NCI-H748 (cell line): ENCODE measurements around the gene AKAP8.
"Not testable (repeated sequence)": the region's sequence is repeated elsewhere in the genome, so short reads cannot be mapped to it uniquely, and the experiment has no call there.

Source experiments
- DNase-seq: peaks from one replicate; lab custom pipeline; 2025; ENCODE audit not compliant: unreplicated experiment; lab: John Stamatoyannopoulos, UW

Gene AKAP8

GRCh38 chr19:15404097-15404779, 24.7 kb upstream of the AKAP8 start:
- no peak for DNase-seq

DNA sequence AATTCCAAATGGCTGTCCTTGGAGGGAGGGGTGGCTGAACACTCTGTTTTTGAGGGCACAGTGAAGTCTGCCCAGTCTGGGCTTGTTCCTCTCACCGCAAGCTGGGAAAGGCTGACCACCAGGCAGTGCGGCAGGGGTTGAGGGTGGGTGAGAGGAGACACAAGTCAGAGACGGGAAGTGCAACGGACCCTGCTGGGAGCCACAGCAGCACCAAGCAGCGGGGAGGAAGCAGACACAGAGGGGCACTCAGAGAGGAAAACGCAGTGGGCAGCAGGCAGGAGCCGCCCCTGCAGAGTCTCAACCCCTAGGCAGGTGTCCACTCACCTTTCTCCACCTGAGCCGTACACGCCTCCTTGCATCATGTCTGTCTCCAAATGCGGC, 23.6 kb upstream of the AKAP8 start:
- DNase-seq = no peak

DNA sequence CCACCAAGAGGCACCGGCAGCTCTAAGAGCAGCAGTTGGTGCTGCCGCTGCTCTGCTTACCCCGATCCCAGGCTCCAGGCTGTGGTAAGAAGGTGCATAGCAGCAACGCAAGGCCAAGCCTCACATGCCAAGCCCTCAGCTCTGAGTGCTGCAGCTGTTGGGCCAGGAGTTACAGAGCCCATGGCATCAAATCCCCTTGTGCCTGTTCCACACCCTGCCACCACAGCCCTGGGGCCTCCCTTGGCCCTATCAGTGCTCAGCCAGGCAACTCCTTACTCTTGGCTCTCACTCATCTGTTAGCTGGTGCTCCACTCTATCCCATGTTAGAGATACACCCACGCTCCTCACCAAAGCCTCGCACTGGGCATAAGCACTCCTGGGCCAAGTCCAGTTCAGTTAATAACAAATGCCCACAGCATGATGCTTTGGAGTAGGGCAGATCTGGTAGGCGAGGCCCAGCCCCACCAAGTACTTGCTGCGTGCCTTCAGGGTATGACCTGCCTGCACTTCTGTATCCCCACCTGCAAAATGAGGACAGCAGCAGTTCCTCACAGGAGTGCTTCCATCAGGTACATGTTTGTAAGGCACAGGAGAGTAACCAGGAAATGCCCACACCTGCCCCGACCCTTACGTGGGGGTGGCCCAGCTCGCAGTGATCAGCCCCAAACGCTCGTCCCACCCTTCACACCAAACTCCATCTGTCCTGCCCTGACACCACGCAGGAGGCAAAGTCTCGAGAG, 23.0 kb upstream of the AKAP8 start:
- DNase-seq = no peak

- DNase-seq = no peak
These were observed 21.8 kb upstream of the AKAP8 start for GRCh38 chr19:15401397-15401710.

- DNase-seq = no peak
These were observed 21.2 kb upstream of the AKAP8 start for GRCh38 chr19:15400521-15401396.

GRCh38 chr19:15399635-15400034, 20.0 kb upstream of the AKAP8 start:
- no peak for DNase-seq

DNA sequence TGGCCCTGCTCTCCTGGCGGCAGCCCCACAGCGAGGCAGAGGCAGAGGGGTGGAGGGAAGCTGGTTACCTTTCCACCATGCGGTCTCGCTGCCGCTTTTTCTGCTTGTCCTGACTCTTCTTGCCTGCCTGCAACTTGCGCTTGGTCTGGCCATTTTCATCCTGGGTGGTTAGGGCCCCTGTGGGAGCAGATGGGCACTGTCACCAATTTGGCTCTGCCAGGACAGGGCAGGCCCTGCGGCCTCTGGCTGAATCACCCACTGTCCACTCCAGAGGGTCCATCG, 19.6 kb upstream of the AKAP8 start:
- no peak for DNase-seq

DNA sequence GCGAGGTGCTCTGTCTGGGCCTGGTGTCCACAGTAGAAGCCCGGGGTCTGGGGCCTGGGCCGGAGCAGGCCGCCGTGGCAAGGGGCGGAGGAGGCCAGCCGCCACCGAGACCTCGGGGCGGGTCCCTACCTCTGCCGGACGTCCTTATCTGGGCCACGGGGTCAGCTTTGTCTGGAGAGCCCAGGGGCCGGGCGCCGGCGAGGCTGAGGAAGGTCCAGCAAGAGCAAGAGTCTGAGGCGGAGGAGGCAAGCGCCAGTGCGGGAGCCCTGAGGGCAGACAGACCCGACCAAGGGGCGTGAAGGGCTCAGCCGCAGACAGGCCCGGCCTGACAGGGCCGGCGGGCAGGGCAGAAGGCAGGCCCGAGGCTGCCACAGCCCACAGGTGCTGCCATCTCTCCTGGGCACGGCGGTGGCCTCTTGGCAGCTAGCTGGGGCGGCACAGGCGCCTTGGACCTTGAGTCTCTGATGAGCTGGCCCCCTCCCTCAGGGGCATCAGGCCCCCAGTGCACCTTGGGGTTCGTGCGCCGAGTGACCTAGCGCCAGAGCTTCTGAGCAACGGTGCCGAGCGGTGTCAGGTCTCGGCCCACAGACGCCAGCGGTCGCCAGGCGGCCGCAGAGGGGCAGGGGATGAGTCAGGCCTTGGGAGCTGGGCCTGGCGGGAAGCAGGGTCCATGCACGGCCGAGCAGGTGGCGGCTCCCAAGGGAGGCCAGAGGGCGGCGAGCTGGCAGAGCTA, 19.1 kb upstream of the AKAP8 start:
- no peak for DNase-seq

GRCh38 chr19:15397782-15398181, 18.2 kb upstream of the AKAP8 start:
- no peak for DNase-seq

DNA sequence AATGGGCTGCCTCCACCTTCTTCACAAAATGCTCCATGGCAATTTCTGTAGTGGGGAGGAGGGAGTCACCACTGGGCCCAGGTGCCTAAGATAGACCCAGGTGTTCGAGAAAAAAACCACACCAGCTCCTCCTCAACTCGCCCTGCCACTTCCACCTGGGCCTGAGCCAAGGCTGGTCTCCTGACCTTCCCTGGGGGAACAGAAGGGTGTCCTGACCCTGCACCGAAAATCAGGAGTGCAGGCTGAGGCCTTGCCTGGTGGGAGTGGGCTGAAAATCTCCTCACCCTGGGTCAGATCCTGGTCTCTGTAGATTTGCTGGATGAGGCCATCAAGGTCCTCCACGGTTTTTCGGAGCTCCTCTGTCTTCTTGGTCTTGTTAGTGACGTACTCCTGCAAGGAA, 17.6 kb upstream of the AKAP8 start:
- no peak for DNase-seq

DNA sequence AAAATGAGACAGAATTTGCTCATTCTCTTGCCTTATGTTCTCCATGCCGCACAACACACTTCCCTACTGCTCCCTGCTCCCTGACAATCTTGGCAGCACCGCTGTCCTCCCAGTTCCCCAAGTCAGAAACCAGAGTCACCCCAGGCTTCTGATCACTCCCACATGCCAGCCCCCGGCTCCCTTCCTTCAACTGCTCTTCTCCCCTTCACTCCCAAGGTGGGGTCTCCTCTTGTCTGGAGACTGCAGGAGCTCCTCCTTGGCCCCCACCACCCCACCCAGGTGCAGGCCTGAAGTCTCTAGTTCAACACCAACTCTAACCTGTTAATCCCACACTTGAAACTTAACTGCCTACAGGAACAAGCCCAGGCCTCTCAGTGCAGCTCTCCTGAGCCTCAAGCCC, 16.8 kb upstream of the AKAP8 start:
- no peak for DNase-seq

DNA sequence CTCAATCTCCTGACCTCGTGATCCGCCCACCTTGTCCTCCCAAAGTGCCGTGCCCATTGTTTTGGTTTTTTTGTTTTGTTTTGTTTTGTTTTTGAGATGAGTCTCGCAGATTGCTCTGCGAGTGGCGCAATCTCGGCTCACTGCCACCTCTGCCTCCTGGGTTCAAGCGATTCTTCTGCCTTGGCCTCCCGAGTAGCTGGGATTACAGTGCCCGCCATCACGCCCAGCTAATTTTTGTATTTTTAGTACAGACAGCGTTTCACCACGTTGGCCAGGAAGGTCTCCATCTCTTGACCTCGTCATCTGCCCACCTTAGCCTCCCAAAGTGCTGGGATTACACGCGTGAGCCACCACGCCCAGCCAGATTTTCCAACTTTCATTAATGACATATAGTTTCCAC, 15.7 kb upstream of the AKAP8 start:
- not testable (repeated sequence) for DNase-seq

- no peak for DNase-seq
These were observed 14.8 kb upstream of the AKAP8 start for GRCh38 chr19:15394426-15394825.

DNA sequence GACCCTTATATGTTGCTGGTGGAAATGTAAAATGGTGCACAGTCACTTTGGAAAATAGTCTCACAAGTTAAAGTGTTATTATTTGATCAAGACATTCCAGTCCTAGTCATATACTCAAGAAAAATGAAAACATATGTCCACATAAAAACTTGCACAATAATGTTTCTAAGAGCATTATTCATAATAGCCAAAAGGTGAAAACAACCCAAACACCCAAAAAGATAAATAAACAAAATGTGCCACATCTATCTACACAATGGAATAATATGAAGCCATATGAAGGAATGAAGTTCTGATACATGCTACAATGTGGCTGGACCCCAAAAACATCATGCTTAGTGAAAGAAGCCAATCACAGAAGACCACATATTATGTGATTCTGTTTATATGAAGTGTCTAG, 14.4 kb upstream of the AKAP8 start:
- no peak for DNase-seq

DNA sequence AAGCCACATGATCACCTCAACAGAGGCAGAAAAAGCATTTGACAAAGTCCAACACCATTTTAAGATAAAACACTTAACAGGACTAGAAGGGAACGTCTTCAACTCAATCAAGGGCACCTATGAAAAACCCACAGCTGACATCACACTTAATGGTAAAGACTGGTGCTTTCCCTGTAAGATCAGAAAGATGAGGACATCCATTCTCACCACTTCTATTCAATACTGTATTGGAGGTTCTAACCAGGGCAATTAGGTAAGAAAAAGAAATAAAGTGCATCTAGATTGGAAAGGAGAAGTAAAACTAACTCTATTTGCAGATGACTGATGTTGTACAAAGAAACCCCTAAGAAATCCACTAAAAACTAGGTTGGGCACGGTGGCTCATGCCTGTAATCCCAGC, 11.2 kb upstream of the AKAP8 start:
- no peak for DNase-seq

GRCh38 chr19:15381864-15382263, 2.3 kb upstream of the AKAP8 start:
- no peak for DNase-seq

DNA sequence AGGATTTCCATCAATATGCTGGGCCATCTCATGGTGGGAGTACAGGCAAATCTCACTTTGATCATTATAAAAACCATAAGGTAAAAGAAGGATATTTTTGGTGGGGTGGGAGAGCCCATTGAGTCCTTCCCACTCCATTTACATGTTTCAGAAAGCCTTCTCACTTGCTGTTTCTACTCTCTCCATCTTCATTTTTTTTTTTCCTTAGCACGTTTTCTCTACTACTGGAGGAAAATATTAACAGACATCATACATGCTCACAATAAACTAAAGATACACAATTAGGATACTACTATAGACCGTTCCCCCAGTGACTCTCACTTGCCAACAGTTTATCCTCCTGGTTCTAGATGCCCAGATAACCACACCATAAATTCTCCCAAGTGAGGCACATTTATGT, 1.8 kb upstream of the AKAP8 start:
- no peak for DNase-seq

- DNase-seq = peak; percentile 69
These were observed 536 bp upstream of the AKAP8 start for GRCh38 chr19:15379999-15380647.

- DNase-seq = peak; percentile 30
These were observed 979 bp downstream of the AKAP8 start for GRCh38 chr19:15378534-15379082.

GRCh38 chr19:15374796-15375440, 4.7 kb downstream of the AKAP8 start:
- DNase-seq = no peak
